HCT116 (cell line): Measurements from ENCODE around the gene GMEB2. TPM values are rescaled to one million over a fixed set of nuclear protein-coding genes. Genes with fewer than 3 reads are reported as not detected.
"Not testable (repeated sequence)": the region's sequence is repeated elsewhere in the genome, so short reads cannot be mapped to it uniquely, and the experiment has no call there.

Experiments
- ATAC-seq: fragments of 200-7000 bp; cut with Tn5 transposase; 2 replicates; pipeline ENCODE4 v1.9.1; 2020; ENCODE audit warnings: mild to moderate bottlenecking, moderate library complexity
- BruUV-seq: library from RNA; stranded (reverse); fragments of 400-500 nt; replicated peaks from 2 replicates; lab custom pipeline; 2021; lab: Mats Ljungman, UMichigan
- CTCF ChIA-PET: fragments of 300-600 bp; sonication (Branson Sonifier 250); formaldehyde crosslinking; loops from one replicate; lab custom pipeline; 2021; ENCODE audit warnings: antibody characterized with exemption; lab: Charles Lee
- POLR2A ChIA-PET: fragments of 300-600, 350-600 bp; sonication (Branson Sonifier 250); formaldehyde crosslinking; loops from one replicate; lab custom pipeline; 2021; ENCODE audit warnings: antibody characterized with exemption; lab: Charles Lee
- RAD21 ChIA-PET, 2 experiments: fragments of 300-600 bp; sonication (Branson Sonifier 250); formaldehyde crosslinking; loops; one replicate each; lab custom pipeline; 2023; ENCODE audit warnings: low total read pairs in 2 of 2; ENCODE audit not compliant: uncharacterized antibody in 2 of 2, unreplicated experiment in 2 of 2, low non-redundant PET in 1 of 2; lab: Charles Lee
- DNase-seq: peaks from one replicate; pipeline ENCODE4 v3.0.0-alpha.2; 2010; ENCODE audit warnings: low read depth, low spot score
- H2AFZ ChIP-seq: fragments of 200-600 bp; shearing (Covaris generic), sonication (generic); 2 replicates; pipeline ENCODE4 v1.6.1; 2017; ENCODE audit warnings: low read depth, mixed run types, mixed read lengths, antibody characterized with exemption, low read length; ENCODE audit not compliant: poor library complexity, severe bottlenecking
- H3K27ac ChIP-seq: 2 replicates; pipeline ENCODE4 v1.5.1; 2012; ENCODE audit warnings: low read depth, low read length
- H3K27me3 ChIP-seq: fragments of 200-600 bp; sonication (generic); 2 replicates; pipeline ENCODE4 v1.6.1; 2016; ENCODE audit warnings: mixed run types, low read length, mixed read lengths; ENCODE audit not compliant: insufficient read depth
- H3K36me3 ChIP-seq, 2 experiments: fragments of 200-500 bp in 1 of 2; fragments of 200-600 bp in 1 of 2; sonication (Bioruptor generic) in 1 of 2; sonication (generic) in 1 of 2; 2 replicates each; pipeline versions ENCODE4 v1.5.1 to v1.6.1; 2014 to 2016; ENCODE audit warnings: low read length in 2 of 2, inconsistent platforms in 1 of 2, mixed read lengths in 1 of 2, mixed run types in 1 of 2; ENCODE audit not compliant: insufficient read depth in 2 of 2, control insufficient read depth in 1 of 2
- H3K4me1 ChIP-seq, 2 experiments: fragments of 200-600 bp in 1 of 2; sonication (generic) in 1 of 2; 2 replicates each; pipeline versions ENCODE4 v1.5.1 to v1.6.1; 2012 to 2017; ENCODE audit warnings: low read length in 2 of 2, inconsistent platforms in 1 of 2, mild to moderate bottlenecking in 1 of 2, mixed read lengths in 1 of 2, mixed run types in 1 of 2, moderate library complexity in 1 of 2; ENCODE audit not compliant: insufficient read depth in 2 of 2, control insufficient read depth in 1 of 2
- H3K4me2 ChIP-seq: fragments of 200-600 bp; sonication (generic); 2 replicates; pipeline ENCODE4 v1.6.1; 2017; ENCODE audit warnings: mixed run types, low read length, mixed read lengths
- H3K4me3 ChIP-seq, 2 experiments: fragments of 200-600 bp in 1 of 2; sonication (generic) in 1 of 2; replicated peaks in 1 of 2; 2 replicates each; pipeline ENCODE4 v1.5.1; 2011 to 2016; ENCODE audit warnings: low read length in 2 of 2, control low read depth in 1 of 2, low read depth in 1 of 2, mild to moderate bottlenecking in 1 of 2, mixed read lengths in 1 of 2, mixed run types in 1 of 2
- H3K79me2 ChIP-seq: fragments of 200-600 bp; sonication (generic); 2 replicates; pipeline ENCODE4 v1.6.1; 2017; ENCODE audit warnings: mild to moderate bottlenecking, mixed run types, low read length, moderate library complexity, mixed read lengths; ENCODE audit not compliant: insufficient read depth
- H3K9ac ChIP-seq: fragments of 200-600 bp; sonication (generic); 2 replicates; pipeline ENCODE4 v1.6.1; 2016; ENCODE audit warnings: low read length, mixed read lengths
- H3K9me2 ChIP-seq: fragments of 200-600 bp; sonication (generic), shearing (Covaris generic); 2 replicates; pipeline ENCODE4 v1.6.1; 2017; ENCODE audit warnings: mixed run types, mild to moderate bottlenecking, moderate library complexity; ENCODE audit not compliant: insufficient read depth
- H3K9me3 ChIP-seq, 2 experiments: fragments of 200-500 bp in 1 of 2; fragments of 200-600 bp in 1 of 2; sonication (Bioruptor generic) in 1 of 2; sonication (generic) in 1 of 2; 2 replicates each; pipeline ENCODE4 v1.6.1; 2014 to 2017; ENCODE audit warnings: low read length in 2 of 2, mixed read lengths in 2 of 2, inconsistent platforms in 1 of 2, low read depth in 1 of 2, mild to moderate bottlenecking in 1 of 2, mixed run types in 1 of 2, moderate library complexity in 1 of 2; ENCODE audit not compliant: control insufficient read depth in 1 of 2, insufficient read depth in 1 of 2
- H4K20me1 ChIP-seq: fragments of 200-600 bp; sonication (generic), shearing (Covaris generic); 2 replicates; pipeline ENCODE4 v1.6.1; 2017; ENCODE audit warnings: mixed run types, mild to moderate bottlenecking, moderate library complexity; ENCODE audit not compliant: insufficient read depth
- EZH2phosphoT487 ChIP-seq: fragments of 200-600 bp; IDR thresholded peaks from 2 replicates; pipeline ENCODE4 v1.6.1; 2018; ENCODE audit warnings: antibody characterized with exemption, borderline replicate concordance
- FOSL1 ChIP-seq: IDR thresholded peaks from 2 replicates; pipeline ENCODE4 v1.6.1; 2012; ENCODE audit warnings: low read depth
- SIN3A ChIP-seq: IDR thresholded peaks from 2 replicates; pipeline ENCODE4 v1.6.1; 2012; ENCODE audit warnings: low read depth
- intact Hi-C: fragments of 100-400 bp; cut with micrococcal nuclease; formaldehyde crosslinking; loops from 2 replicates; pipeline ENCODE4 v1.10.0; 2022
- total RNA-seq: library from RNA; stranded (reverse); gene quantifications from one replicate; pipeline ENCODE4 v1.2.1, GENCODE V29; 2021; ENCODE audit not compliant: unreplicated experiment

The GMEB2 gene
- total RNA-seq, 1 experiment from 2014 or later, result 13.9 TPM

GRCh38 chr20:63633732-63634131 lies 6.8 kb upstream of the GMEB2 start:
- no peak overlapping the region for H3K4me2 ChIP-seq
- H3K4me3 ChIP-seq, result no peak overlapping the region
- H3K9me3 ChIP-seq, result no peaks in the 10 kb centered on the region
- no peaks in the 10 kb centered on the region for H4K20me1 ChIP-seq
- intact Hi-C loops, result no loop called here
- TF ChIP-seq SIN3A (no peak), EZH2phosphoT487 (no peak), FOSL1 (no peak)
- TF ChIP-seq, all 23 proteins: peak for 0
- RAD21 ChIA-PET, result interaction anchor here in 1 of 2 experiments (0.7 kb wide), 1 partner anchor 96 kb away, joined by 3 read pairs; no protein-coding TSS in a partner anchor
- H3K79me2 ChIP-seq, result peaks cover 3% of the 10 kb centered on the region; the same call in 1 of the 2 replicates
- ATAC-seq, result no peak
- H2AFZ ChIP-seq, result no peak overlapping the region
- 0 out of 4 replicates have a peak, but pooled peaks cover 0 to 1% of the 10 kb centered on the region in 2 experiments for H3K36me3 ChIP-seq
- CTCF ChIA-PET, result interaction anchor here (0.7 kb wide), 1 partner anchor 49 kb away, joined by 3 read pairs; no protein-coding TSS in a partner anchor
- POLR2A ChIA-PET, result no interaction called here
- BruUV-seq, result no TSS peak
- H3K4me1 ChIP-seq, result peaks cover 3% of the 10 kb centered on the region in 2 experiments
- H3K27me3 ChIP-seq, result no peaks in the 10 kb centered on the region
- DNase-seq, result no peak
- H3K9ac ChIP-seq, result no peak overlapping the region
- no peak overlapping the region for H3K27ac ChIP-seq
- no peaks in the 10 kb centered on the region for H3K9me2 ChIP-seq

GRCh38 chr20:63631426-63631825 lies 4.5 kb upstream of the GMEB2 start:
- peaks cover 19% of the 10 kb centered on the region for H3K79me2 ChIP-seq
- CTCF ChIA-PET, DNase-seq, H3K27me3 ChIP-seq, H3K9ac ChIP-seq, BruUV-seq, H3K9me3 ChIP-seq, POLR2A ChIA-PET, RAD21 ChIA-PET, intact Hi-C loops, H4K20me1 ChIP-seq, H3K36me3 ChIP-seq, H3K4me2 ChIP-seq, H3K4me1 ChIP-seq, ATAC-seq, H3K27ac ChIP-seq, H2AFZ ChIP-seq, H3K4me3 ChIP-seq, H3K9me2 ChIP-seq: not testable (repeated sequence)

DNA sequence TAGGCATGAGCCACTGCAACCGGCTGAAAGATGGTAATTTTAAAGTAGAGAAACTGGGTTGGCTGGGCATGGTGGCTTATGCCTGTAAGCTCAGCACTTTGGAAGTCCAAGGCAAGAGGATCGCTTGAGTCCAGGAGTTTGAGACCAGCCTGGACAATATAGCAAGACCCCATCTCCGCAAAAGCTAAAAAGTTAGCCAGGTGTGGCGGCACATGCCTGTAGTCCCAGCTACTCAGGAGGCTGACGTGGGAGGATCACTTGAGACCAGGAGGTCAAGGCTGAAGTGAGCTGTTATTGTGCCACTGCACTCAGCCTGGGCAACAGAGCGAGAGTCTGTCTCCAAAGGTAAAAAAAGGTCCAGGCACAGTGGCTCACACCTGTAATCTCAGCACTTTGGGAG lies 4.1 kb upstream of the GMEB2 start:
- CTCF ChIA-PET, H3K4me1 ChIP-seq, ATAC-seq, H3K27me3 ChIP-seq, H3K27ac ChIP-seq, RAD21 ChIA-PET, H3K9ac ChIP-seq, H2AFZ ChIP-seq, H3K4me2 ChIP-seq, H4K20me1 ChIP-seq, H3K36me3 ChIP-seq, H3K9me3 ChIP-seq, BruUV-seq, DNase-seq, H3K9me2 ChIP-seq, H3K4me3 ChIP-seq, intact Hi-C loops: not testable (repeated sequence)
- POLR2A ChIA-PET, result interaction anchor here (0.6 kb wide), 1 partner anchor 491 kb away, joined by 3 read pairs; no protein-coding TSS in a partner anchor
- peaks cover 22% of the 10 kb centered on the region for H3K79me2 ChIP-seq
